ENCODE results near the gene ATP5F1E.

ATP5F1E gene

GRCh38 chr20:59004763-59005522, 27.2 kb downstream of the ATP5F1E start:
- no peak for DNase-seq
- peaks cover 46% of the 10 kb centered on the region for H3K4me1 Mint-ChIP-seq
- H3K4me3 Mint-ChIP-seq, result no peak overlapping the region
- H3K27me3 Mint-ChIP-seq (ENCODE audit: low read depth, poor library complexity), result peaks cover 8% of the 10 kb centered on the region
- H3K27ac Mint-ChIP-seq, result no peak overlapping the region
- TF ChIP-seq, protein P1, sequence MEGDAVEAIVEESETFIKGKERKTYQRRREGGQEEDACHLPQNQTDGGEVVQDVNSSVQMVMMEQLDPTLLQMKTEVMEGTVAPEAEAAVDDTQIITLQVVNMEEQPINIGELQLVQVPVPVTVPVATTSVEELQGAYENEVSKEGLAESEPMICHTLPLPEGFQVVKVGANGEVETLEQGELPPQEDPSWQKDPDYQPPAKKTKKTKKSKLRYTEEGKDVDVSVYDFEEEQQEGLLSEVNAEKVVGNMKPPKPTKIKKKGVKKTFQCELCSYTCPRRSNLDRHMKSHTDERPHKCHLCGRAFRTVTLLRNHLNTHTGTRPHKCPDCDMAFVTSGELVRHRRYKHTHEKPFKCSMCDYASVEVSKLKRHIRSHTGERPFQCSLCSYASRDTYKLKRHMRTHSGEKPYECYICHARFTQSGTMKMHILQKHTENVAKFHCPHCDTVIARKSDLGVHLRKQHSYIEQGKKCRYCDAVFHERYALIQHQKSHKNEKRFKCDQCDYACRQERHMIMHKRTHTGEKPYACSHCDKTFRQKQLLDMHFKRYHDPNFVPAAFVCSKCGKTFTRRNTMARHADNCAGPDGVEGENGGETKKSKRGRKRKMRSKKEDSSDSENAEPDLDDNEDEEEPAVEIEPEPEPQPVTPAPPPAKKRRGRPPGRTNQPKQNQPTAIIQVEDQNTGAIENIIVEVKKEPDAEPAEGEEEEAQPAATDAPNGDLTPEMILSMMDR (IDR thresholded peaks at IDR 0.05), result no peak
- no peaks in the 10 kb centered on the region for H3K9me3 Mint-ChIP-seq
- peaks cover 6% of the 10 kb centered on the region for H3K36me3 Mint-ChIP-seq (ENCODE audit: low read depth)

DNA sequence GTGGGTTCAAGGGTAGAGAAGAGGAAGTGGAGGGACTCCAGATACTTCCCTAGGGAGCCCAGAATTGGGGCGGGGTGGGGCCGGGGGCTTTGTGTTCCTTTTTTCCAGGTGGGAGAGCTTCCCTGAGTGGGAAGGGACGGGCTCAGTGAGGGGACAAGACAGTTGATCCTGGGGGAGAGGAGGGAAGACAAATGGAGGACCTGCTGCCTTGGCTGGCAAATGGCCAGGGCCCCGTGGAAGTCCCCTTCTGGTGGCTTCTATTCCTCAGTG, 27.7 kb downstream of the ATP5F1E start:
- peaks cover 46% of the 10 kb centered on the region for H3K4me1 Mint-ChIP-seq
- H3K27ac Mint-ChIP-seq, result peak overlapping the region; percentile 23
- no peaks in the 10 kb centered on the region for H3K9me3 Mint-ChIP-seq
- peak overlapping the region; percentile 35 for H3K4me3 Mint-ChIP-seq
- peaks cover 7% of the 10 kb centered on the region for H3K27me3 Mint-ChIP-seq (ENCODE audit: low read depth, poor library complexity)
- no peak for DNase-seq
- peaks cover 6% of the 10 kb centered on the region for H3K36me3 Mint-ChIP-seq (ENCODE audit: low read depth)
- TF ChIP-seq, protein P1 (IDR thresholded peaks at IDR 0.05), result no peak

GRCh38 chr20:59003836-59004492, 28.2 kb downstream of the ATP5F1E start:
- no peak for DNase-seq
- H3K27ac Mint-ChIP-seq, result peak overlapping the region; percentile 43
- peak overlapping the region; percentile 35 for H3K4me3 Mint-ChIP-seq

GRCh38 chr20:59002874-59003399, 29.2 kb downstream of the ATP5F1E start:
- Mint-ChIP-seq H3K9me3 (no peaks in the 10 kb centered on the region), H3K36me3 (ENCODE audit: low read depth) (peaks cover 12% of the 10 kb centered on the region), H3K27me3 (ENCODE audit: low read depth, poor library complexity) (peaks cover 4% of the 10 kb centered on the region), H3K4me3 (peak overlapping the region; percentile 6), H3K27ac (no peak overlapping the region), H3K4me1 (peaks cover 46% of the 10 kb centered on the region)
- TF ChIP-seq, protein P1 (IDR thresholded peaks at IDR 0.05), result no peak
- DNase-seq, result no peak

More at GRCh38 chr20:59003836-59004492, 28.2 kb downstream of the ATP5F1E start:
- H3K36me3 Mint-ChIP-seq (ENCODE audit: low read depth), result peaks cover 6% of the 10 kb centered on the region
- H3K27me3 Mint-ChIP-seq (ENCODE audit: low read depth, poor library complexity), result peaks cover 4% of the 10 kb centered on the region
- H3K4me1 Mint-ChIP-seq, result peaks cover 46% of the 10 kb centered on the region
- no peaks in the 10 kb centered on the region for H3K9me3 Mint-ChIP-seq
- TF ChIP-seq, protein P1 (IDR thresholded peaks at IDR 0.05), result no peak

DNA sequence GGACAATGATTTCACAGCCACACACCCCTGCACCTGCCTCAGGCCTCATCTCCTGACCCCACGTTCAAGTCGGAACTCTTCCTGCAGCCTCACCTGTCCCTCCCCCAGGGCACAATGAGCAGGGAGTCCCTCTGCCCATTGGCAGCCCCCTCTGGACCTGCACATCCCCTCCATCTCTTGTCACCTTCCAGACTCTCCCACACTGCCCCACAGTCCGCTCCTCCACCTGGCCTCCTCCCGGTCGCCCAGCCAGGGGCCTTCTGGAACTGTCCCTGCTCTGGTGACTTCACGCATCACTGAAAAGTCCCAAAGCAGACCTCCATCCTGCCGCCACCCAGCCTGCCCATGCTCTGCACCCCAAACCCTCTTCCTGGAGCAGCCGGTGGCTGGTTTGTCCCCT, 29.7 kb downstream of the ATP5F1E start:
- Mint-ChIP-seq H3K4me3 (peak overlapping the region; percentile 6), H3K27me3 (ENCODE audit: low read depth, poor library complexity) (peaks cover 4% of the 10 kb centered on the region), H3K9me3 (no peaks in the 10 kb centered on the region), H3K4me1 (peaks cover 46% of the 10 kb centered on the region), H3K27ac (no peak overlapping the region), H3K36me3 (ENCODE audit: low read depth) (peaks cover 18% of the 10 kb centered on the region)
- TF ChIP-seq, protein P1 (IDR thresholded peaks at IDR 0.05), result no peak
- no peak for DNase-seq
